ENCODE measurements around the gene METAP1.

DNA sequence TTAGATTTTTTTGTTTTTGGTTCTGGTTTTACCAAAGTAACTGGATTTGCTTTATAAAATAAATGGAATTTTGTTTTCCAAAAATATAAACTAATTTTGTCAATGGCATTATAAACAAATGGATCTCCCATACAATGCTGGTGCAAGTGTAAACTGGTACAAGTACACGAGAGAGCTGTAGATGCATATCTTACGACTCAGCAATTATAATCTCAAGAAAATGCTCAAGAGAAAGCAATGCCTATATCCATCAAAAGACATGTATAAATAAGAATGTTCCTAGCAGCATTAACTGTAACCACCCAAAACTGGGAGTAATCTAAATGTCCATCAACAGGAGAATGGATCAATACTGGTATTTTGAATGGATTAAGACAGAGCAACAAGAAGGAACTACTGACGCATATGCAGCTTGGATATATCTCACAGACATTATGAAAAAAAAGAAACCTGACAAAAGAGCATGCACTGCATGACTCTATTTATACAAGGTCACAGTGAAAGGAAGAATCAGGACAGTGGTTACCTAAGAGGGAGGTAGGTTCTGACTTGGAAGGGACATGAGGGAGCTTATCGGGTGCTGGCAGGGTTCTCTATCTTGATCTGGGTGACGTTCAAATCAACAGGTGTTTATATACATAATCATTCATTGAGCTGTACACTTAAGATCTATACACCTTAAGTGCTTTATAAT lies 83.6 kb downstream of the METAP1 start:
- TF ChIP-seq, protein P1, sequence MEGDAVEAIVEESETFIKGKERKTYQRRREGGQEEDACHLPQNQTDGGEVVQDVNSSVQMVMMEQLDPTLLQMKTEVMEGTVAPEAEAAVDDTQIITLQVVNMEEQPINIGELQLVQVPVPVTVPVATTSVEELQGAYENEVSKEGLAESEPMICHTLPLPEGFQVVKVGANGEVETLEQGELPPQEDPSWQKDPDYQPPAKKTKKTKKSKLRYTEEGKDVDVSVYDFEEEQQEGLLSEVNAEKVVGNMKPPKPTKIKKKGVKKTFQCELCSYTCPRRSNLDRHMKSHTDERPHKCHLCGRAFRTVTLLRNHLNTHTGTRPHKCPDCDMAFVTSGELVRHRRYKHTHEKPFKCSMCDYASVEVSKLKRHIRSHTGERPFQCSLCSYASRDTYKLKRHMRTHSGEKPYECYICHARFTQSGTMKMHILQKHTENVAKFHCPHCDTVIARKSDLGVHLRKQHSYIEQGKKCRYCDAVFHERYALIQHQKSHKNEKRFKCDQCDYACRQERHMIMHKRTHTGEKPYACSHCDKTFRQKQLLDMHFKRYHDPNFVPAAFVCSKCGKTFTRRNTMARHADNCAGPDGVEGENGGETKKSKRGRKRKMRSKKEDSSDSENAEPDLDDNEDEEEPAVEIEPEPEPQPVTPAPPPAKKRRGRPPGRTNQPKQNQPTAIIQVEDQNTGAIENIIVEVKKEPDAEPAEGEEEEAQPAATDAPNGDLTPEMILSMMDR (conservative IDR thresholded peaks at IDR 0.05 in 1 of 2, IDR thresholded peaks at IDR 0.05 in 1 of 2; ENCODE audit: low read depth in 1 of 2, low read length in 2 of 2), result no peak
- TF ChIP-seq EZH2 (IDR thresholded peaks at IDR 0.05; ENCODE audit: low read length, missing control alignments), result no peak
